Skeletal muscle cell (primary cell): ENCODE results near the gene PCNP.
"Not testable (repeated sequence)": the region's sequence is repeated elsewhere in the genome, so short reads cannot be mapped to it uniquely, and the experiment has no call there.

Experiments used
- DNase-seq: peaks from one replicate; pipeline ENCODE4 v3.0.0-alpha.2; 2010; ENCODE audit warnings: low read depth
- H3K4me3 ChIP-seq: 2 replicates; pipeline ENCODE4 v1.5.1; 2011; ENCODE audit warnings: low read depth, mild to moderate bottlenecking, control low read depth, low read length, moderate library complexity

The PCNP gene, protein sequence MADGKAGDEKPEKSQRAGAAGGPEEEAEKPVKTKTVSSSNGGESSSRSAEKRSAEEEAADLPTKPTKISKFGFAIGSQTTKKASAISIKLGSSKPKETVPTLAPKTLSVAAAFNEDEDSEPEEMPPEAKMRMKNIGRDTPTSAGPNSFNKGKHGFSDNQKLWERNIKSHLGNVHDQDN

DNA sequence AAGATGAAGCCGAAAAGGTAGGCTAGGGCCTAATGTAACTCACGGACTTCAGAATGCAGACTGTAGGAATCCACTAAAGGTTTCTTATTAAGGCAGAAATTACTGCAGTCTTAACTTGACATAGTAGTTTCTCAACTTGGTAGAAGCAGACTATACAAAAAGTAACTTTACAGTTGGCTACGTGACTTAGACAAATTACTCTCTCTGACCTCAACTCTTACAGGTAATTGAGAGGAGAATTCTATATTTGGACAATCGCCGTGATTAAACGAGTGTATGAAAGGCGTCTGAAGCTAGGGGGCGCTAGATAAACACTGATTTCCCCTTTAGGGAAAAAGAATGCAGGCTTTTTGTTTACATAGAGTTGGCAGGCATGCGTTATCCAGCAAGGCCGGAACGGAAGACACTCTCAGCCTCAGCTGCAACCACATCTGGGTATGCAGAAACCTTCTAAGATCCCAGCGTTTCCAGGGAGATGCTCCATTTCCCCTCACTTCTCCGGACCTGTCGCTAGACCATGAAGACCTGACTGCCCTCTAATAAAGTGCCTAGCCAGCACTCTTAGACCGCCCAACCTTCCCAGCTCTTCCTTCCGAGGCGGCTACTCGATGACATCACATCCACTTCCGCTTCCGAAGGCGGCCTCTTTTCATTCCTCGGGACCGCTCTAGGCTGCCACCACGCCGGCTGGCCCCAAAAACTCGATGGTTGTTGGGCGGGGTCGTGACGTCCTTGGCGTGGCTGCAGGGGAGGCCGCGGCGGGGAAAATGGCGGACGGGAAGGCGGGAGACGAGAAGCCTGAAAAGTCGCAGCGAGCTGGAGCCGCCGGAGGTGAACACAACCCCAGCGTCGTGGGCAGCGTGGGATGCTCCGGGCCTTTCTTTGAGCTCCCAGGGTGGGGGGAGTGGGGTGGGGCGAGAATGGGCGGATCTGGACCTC lies at the start of gene PCNP:
Gene PCNP (plus strand): TSS at position 732 of the 939 bp plus-strand sequence. CDS start 36 bp downstream, at position 768.
- DNase-seq: peak; percentile 97
- peak within 1 kb of the TSS; percentile 91 for H3K4me3 ChIP-seq

DNA sequence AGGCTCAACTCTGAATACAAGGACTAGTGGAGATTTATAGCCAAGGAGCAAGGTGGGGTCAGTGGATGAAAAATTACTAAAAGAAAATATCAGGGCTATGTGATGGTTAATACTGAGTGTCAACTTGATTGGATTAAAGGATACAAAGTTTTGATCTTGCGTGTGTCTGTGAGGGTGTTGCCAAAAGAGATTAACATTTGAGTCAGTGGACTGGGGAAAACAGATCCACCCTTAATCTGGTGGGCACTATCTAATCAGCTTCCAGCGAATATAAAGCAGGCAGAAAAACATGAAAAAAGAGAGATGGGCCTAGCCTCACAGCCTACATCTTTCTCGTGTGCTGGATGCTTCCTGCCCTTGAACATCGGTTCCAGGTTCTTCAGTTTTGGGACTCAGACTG lies 46.5 kb upstream of the PCNP start:
- DNase-seq: no peak
- H3K4me3 ChIP-seq: no peak overlapping the region

DNA sequence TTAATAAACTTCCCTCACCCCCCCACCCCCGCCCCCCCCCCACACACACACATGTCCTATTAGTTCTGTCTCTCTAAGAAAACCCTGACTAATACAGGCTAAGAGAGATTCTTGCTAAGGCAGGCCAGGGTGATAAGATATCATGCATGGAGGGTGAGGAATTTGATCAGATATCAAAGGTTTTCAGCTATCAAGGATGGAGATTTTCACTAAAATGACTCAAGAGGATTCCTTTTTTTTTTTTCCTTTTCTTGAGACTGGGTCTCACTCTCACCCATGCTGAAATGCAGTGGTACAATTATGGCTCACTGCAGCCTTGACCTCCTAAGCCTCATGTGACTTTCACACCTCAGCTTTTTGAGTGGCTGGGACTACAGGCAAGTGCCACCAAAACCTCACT lies 46.1 kb upstream of the PCNP start:
- no peak overlapping the region for H3K4me3 ChIP-seq
- DNase-seq: no peak

DNA sequence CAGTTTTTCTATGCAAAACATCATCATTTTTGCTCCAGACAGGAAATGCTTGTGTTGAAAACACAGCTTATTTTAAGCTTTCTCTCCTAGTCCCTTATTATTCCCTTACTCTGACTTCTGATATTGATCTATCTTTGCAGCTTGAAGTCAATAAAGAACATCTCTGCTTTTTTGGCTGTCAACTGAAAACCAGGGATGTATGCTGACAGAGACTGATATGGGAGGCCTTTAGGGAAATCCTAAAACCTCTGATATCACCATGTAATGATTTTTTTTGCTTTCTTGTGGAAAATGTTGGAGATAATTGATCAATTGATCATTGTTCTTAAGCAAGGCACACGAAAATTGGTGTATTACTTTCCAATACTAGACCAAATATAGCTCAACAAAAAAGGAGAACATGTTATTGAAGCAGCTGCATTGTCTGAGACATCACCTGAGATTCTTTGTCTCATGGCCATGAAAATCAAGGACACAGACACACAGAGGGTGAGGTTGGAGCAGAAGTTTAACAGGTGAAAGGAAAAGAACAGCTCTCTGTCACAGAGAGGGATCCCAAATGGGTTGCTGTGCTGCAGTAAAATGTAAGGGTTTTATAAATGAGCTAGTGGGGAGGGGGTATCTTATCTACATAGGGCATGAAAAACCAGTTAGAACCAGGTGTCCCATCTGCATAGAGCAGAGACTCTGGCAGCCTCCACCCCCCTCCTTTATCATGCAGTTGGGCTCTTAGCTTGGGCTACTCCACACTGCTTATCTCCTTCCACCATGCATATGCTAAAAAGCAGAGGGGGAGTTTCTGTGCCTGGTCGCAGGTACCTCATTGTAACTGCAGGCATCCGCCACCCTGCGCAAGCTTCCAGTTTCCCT lies 43.9 kb upstream of the PCNP start:
- no peak for DNase-seq
- H3K4me3 ChIP-seq: no peak overlapping the region

DNA sequence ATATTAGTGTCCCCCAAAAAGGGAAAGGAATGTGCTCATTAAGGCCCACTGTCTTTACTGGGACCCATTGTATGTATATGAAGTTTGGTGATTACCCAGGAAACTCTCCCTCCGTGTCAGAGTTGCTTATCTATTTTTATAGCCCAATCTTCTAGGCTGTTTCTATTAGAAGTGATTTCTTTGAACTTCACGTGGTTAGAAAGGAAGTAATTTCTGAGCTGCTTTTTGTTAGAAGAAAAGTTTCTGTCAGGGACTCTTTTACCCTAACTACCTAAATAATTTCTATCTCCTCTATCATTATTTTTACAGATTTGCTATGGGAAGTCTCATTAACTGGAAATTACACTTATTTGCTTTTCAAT lies 43.3 kb upstream of the PCNP start:
- H3K4me3 ChIP-seq: no peak overlapping the region
- no peak for DNase-seq

DNA sequence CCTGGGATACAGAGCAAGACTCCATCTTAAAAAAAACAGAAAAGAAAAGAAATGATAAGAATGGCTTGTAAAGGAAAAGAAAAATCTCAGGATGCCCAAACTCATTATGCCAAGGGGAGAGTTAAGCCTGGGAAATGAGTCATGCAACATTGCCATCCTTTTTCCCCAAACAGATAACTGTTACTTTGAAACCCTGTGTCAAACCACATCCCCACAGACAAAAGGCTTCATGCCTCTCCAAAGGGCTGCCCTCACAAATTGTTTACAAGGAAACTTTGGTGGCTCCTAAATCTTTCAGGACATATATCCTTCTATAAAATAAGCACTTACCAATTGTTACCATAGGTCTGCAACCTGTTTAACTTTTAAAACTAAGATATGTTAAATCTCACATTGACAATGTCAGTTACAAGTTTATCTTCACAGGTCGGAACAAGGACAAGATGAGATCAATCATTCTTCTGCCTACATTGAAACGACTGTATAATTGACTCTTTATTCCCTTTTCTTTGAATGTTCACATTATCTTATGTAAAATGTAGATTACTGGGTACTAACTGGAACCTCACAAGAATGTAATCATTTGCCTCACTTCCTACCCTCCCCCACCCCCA lies 42.4 kb upstream of the PCNP start:
- H3K4me3 ChIP-seq: no peak overlapping the region
- DNase-seq: no peak

DNA sequence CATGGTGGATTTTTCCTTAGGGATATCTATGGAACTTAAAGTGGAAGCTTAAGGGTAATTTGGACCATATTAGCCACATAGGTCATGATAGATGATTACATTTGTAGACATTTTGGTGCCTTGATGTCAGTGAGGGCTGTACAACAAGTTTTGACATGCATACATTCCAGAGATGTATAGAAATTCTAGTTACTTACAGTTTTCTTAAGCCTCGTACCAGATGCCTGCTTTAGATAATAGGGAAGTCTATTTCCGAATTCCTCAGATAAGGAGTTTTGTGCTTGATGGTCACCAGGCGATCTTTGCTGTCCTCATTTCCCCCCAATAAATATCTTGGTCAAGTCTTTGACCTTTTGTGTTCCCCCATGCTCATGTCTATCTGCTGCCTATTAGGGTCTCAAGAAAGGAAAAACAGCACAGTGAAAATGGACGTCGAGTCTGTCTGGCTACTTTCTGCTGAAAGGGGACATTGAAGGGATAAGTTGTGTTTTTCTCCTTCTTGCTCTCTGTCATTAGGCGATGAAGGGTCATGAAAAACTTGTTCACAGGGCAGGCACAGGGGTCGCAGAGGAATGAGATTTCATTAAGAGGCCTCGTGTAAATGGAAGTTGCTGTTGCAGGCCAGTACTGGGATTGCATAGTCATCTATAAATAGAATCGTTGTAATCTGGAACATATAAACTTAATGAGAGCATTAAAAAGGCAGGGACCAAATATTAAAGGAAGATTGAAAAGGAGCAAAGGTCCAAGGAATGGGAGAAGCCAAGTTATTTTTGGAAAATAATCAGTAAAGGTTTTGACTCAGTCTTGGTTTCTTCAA lies 41.0 kb upstream of the PCNP start:
- H3K4me3 ChIP-seq: no peak overlapping the region

DNA sequence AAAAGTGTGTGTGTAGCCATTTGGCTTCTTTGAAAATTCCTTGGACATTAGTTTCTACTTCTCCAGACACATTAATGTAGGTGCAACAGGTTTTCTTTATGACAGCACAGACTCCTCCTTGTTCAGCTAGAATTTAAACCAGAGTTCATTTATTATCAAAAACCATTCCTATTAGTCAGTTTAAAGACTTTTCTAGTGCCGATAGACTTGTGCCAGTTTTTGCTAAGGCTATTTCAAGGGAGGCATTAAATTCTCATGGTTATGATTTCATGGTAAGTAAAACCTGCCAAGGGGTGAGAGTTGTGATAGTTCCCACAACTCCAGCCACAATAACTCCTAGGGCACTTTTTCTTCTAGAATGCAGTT lies 40.4 kb upstream of the PCNP start:
- no peak overlapping the region for H3K4me3 ChIP-seq
- no peak for DNase-seq

More for the DNA sequence above, 41.0 kb upstream of the PCNP start:
- no peak for DNase-seq

DNA sequence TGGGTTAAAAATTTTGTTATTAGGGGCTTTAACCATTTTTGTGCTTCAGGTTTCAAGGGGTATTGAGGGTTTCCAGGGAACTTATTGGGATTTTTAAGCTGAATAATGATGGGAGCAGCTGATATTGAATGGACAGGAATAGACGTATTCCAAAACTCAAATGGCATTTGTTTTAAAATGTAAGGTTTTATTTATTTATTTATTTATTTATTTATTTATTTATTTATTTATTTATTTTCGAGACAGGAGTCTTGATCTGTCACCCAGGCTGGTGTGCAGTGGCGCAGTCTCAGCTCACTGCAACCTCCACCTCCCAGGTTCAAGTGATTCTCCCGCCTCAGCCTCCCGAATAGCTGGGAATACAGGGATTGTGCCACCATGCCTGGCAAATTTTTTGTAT lies 38.8 kb upstream of the PCNP start:
- DNase-seq: no peak
- no peak overlapping the region for H3K4me3 ChIP-seq

DNA sequence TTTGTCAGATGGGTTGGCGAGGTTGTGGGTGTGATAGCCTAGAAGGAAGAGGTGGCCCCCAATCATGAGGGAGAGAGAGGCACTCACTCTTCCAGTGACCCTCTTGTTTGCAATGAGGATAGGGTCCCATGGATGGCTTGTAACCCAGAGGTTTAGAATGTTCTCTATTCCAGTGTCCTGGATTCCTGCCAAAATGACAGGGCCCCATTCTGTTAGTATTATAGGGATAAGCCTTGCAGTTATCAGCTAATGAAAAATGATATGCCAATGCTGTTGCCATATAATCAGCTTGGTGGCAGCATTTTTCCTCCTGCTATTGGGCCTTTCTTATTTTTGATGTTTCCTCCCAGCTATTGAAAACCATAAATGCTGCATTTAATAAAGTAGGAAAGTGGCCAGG lies 37.7 kb upstream of the PCNP start:
- no peak overlapping the region for H3K4me3 ChIP-seq
- DNase-seq: no peak

DNA sequence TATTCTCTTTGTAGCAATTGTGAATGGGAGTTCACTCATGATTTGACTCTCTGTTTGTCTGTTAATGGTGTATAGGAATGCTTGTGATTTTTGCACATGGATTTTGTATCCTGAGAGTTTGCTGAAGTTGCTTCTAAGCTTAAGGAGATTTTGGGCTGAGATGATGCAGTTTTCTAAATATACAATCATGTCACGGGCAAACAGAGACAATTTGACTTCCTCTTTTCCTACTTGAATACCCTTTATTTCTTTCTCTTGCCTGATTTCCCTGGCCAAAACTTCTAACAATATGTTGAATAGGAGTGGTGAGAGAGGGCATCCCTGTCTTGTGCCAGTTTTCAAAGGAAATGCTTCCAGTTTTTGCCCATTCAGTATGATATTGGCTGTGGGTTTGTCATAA lies 37.0 kb upstream of the PCNP start:
- H3K4me3 ChIP-seq, DNase-seq: not testable (repeated sequence)

DNA sequence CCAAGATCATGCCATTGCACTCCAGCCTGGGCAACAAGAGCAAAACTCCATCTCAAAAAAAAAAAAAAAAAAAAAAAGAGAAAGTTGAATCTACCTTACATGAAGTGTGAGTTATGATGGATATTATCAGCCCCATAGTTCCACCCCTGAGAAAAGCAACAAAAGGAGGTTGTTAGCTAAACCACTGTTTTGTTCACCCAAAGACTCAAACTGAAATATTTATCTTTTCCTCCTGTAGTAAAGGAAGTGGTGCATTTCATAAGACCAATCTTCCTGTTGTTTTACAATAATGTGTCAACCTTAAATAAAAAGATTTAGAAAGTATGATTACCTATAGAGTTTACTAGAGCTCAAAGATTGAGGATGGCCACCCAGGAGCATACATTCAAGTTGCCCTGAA lies 31.0 kb upstream of the PCNP start:
- H3K4me3 ChIP-seq: no peak overlapping the region
- no peak for DNase-seq

DNA sequence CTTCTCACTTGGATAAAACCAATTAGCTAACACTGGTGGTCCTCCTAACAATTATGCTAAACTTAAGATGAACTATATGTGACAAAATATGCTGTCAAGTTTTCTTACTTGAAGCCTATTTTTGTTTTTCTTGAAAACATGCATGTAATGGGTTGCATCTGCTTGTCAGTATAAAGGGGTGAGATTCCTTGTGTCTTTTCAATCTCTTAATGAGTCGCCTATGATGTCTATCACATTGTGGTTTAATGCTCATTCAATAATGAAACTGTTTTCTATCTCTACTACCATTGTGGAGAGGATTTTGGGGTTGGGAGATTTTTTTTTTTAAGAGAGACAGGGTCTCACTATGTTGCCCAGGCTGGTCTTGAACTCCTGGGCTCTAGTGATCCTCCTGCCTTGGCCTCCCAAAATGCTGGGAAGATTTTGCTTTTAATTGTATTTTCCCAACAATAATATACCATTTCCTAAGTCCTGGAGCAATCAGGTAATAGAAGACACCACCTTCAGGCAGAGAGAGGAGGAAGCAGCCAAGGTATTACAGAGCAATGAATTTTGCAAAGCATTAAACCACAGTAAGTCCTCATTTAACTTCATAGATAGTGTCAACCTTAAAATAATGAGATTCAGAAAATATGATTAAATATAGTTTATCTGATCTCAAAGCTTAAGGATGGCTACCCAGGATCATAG lies 29.7 kb upstream of the PCNP start:
- no peak for DNase-seq
- H3K4me3 ChIP-seq: no peak overlapping the region

DNA sequence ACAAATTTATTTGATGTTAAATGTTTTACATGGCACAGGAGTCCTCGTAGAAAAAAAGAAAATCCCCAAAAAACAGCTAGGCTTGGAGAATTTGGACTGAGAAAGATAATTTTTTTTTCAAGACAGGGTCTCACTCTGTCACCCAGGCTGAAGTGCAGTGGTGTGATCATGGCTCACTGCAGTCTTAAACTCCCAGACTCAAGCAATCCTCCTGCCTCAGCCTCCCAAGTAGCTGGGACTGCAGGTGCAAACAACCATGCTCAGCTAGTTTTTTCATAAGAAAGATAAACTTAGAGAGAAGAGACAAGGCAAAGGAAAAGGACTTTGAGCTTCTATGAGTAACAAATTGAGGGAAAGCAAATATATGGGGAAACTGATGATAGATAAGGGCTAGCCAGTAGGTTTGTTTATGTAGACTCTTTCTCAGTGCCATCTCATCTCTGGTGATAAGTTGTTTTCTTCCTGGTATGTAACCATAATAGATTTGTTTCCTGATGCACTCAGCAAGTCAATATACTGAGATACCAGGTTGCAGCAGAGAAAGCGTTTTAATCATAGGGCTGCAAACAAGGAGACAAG lies 25.4 kb upstream of the PCNP start:
- no peak for DNase-seq
- H3K4me3 ChIP-seq: no peak overlapping the region

DNA sequence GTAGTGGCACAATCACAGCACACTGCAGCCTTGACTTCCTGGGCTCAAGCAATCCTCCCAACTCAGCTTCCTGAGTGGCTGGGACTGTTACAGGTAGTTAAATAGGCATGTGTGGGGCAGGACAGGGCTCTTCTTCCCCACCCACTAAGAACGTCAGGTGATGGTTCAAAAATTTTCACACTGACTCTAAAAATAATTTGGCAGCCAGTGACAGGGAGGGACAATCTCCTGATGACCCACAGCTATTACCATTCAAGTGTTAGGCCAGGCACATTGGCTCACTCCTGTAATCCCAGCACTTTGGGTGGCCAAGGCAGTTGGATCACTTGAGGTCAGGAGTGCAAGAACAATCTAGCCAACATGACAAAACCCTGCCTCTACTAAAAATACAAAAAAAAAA lies 24.5 kb upstream of the PCNP start:
- H3K4me3 ChIP-seq: no peak overlapping the region
- DNase-seq: no peak

DNA sequence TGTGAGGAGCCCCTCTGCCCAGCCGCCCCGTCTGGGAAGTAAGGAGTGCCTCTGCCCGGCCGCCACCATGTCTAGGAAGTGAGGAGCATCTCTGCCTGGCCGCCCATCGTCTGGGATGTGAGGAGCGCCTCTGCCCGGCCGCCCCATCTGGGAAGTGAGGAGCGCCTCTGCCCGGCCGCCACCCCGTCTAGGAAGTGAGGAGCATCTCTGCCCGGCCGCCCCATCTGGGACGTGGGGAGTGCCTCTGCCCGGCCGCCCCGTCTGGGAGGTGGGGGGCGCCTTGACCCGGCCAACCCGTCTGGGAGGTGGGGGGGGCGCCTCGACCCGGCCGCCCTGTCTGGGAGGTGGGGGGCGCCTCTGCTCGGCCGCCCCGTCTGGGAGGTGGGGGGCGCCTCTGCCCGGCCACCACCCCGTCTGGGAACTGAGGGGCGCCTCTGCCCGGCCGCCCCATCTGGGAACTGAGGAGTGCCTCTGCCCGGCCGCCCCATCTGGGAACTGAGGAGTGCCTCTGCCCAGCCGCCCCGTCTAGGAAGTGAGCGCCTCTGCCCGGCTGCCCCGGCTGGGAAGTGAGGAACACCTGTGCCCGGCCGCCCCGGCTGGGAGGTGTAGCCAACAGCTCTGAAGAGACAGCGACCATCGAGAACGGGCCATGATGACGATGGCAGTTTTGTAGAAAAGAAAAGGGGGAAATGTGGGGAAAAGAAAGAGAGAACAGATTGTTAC lies 22.5 kb upstream of the PCNP start:
- H3K4me3 ChIP-seq, DNase-seq: not testable (repeated sequence)

DNA sequence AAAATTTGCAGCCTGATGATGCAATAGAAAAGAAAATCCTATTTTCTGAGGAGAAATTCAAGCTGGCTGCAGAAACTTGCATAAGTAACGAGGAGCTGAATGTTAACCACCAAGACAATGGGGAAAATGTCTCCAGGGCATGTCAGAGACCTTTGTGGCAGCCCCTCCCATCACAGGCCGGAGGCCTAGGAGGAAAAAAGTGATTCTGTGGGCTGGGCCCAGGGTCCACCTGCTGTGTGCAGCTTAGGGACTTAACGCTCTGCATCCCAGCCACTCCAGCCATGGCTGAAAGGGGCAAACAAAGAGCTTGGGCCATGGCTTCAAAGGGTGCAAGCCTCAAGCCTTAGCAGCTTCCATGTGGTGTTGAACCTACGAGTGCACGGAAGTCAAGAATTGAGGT lies 20.6 kb upstream of the PCNP start:
- not testable (repeated sequence) for DNase-seq, H3K4me3 ChIP-seq
